Measurements from ENCODE around the gene PCCB.

DNA sequence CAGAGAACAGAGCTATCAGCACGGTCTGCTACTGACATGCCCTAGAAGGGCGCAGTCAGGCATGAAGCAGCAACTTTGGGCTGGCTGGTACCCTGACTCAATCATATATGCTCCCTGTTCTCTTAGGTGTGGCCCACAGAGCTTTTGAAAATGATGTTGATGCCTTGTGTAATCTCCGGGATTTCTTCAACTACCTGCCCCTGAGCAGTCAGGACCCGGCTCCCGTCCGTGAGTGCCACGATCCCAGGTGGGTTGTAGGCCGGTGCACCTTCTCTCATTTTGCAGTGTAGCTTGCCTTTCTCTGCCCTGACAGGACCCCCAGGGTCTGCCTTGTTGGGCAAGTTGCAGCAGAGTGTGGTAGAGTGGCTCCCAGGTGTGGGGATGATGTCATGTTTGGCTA is 47.7 kb downstream of the PCCB start:
- TF ChIP-seq POLR2AphosphoS5 (IDR thresholded peaks at IDR 0.05; ENCODE audit: borderline replicate concordance, low read depth, low read length) (no peak), EZH2 (IDR thresholded peaks at IDR 0.05) (no peak)
